IMR-90 (cell line): ENCODE measurements around the gene SDR39U1. TPM values are rescaled to one million over a fixed set of nuclear protein-coding genes. Genes with fewer than 3 reads are reported as not detected.

Experiments used
- ATAC-seq: fragments of 200-7000 bp; cut with Tn5 transposase; 2 replicates; pipeline ENCODE4 v1.9.1; 2020; ENCODE audit warnings: low read depth, mild to moderate bottlenecking, moderate library complexity
- BruUV-seq: library from RNA; stranded (reverse); fragments of 400-500 nt; replicated peaks from 2 replicates; lab custom pipeline; 2021; lab: Mats Ljungman, UMichigan
- CTCF ChIA-PET: fragments of 300-600 bp; formaldehyde crosslinking; extraction: SDS; loops from one replicate; lab custom pipeline; 2021; ENCODE audit warnings: antibody characterized with exemption; lab: Yijun Ruan, JAX
- POLR2A ChIA-PET: fragments of 300-600 bp; sonication (Branson Sonifier 250); formaldehyde crosslinking; loops from one replicate; lab custom pipeline; 2022; ENCODE audit warnings: antibody characterized with exemption; ENCODE audit not compliant: unreplicated experiment; lab: Charles Lee
- DNase-seq: peaks from one replicate; pipeline ENCODE4 v3.0.0; 2013
- H2AFZ ChIP-seq: replicated peaks from 2 replicates; pipeline ENCODE3; 2013; ENCODE audit warnings: low read length, mild to moderate bottlenecking; ENCODE audit not compliant: poor library complexity
- H2AK5ac ChIP-seq: 2 replicates; pipeline ENCODE4 v1.6.1; 2013; ENCODE audit warnings: low read depth, low read length, inconsistent platforms
- H2AK9ac ChIP-seq: replicated peaks from 2 replicates; pipeline ENCODE3; 2013; ENCODE audit warnings: mild to moderate bottlenecking, low read depth, low read length, moderate library complexity; ENCODE audit not compliant: poor library complexity
- H2BK120ac ChIP-seq: 2 replicates; pipeline ENCODE4 v1.6.1; 2013; ENCODE audit warnings: low read depth, low read length, inconsistent platforms
- H2BK15ac ChIP-seq: 3 replicates; pipeline ENCODE4 v1.6.1; 2013; ENCODE audit warnings: low read depth, low read length, inconsistent platforms
- H2BK20ac ChIP-seq: 2 replicates; pipeline ENCODE4 v1.6.1; 2013; ENCODE audit warnings: low read depth, mild to moderate bottlenecking, inconsistent platforms, low read length, moderate library complexity
- H2BK5ac ChIP-seq: 2 replicates; pipeline ENCODE4 v1.6.1; 2013; ENCODE audit warnings: mild to moderate bottlenecking, low read depth, low read length, inconsistent platforms; ENCODE audit not compliant: poor library complexity, severe bottlenecking
- H3K14ac ChIP-seq: replicated peaks from 2 replicates; pipeline ENCODE4 v1.6.1; 2013; ENCODE audit warnings: low read depth, low read length, inconsistent platforms
- H3K18ac ChIP-seq: 2 replicates; pipeline ENCODE4 v1.6.1; 2013; ENCODE audit warnings: low read depth, low read length, control low read depth
- H3K23ac ChIP-seq: 2 replicates; pipeline ENCODE4 v1.6.1; 2013; ENCODE audit warnings: low read depth, low read length, inconsistent platforms
- H3K27ac ChIP-seq: 2 replicates; pipeline ENCODE4 v1.5.1; 2013; ENCODE audit warnings: mild to moderate bottlenecking, control low read depth, low read length; ENCODE audit not compliant: insufficient read depth
- H3K27me3 ChIP-seq: 2 replicates; pipeline ENCODE4 v1.6.1; 2013; ENCODE audit warnings: low read length; ENCODE audit not compliant: control insufficient read depth, insufficient read depth
- H3K36me3 ChIP-seq: 2 replicates; pipeline ENCODE4 v1.6.1; 2013; ENCODE audit warnings: low read length, mixed read lengths; ENCODE audit not compliant: control insufficient read depth, insufficient read depth
- H3K4ac ChIP-seq: 2 replicates; pipeline ENCODE4 v1.6.1; 2013; ENCODE audit warnings: low read depth, low read length, inconsistent platforms
- H3K4me1 ChIP-seq: 2 replicates; pipeline ENCODE4 v1.6.1; 2013; ENCODE audit warnings: low read length, mixed read lengths; ENCODE audit not compliant: control insufficient read depth, insufficient read depth
- H3K4me2 ChIP-seq: 2 replicates; pipeline ENCODE4 v1.6.1; 2013; ENCODE audit warnings: low read depth, mild to moderate bottlenecking, control low read depth, low read length, moderate library complexity
- H3K4me3 ChIP-seq: 2 replicates; pipeline ENCODE4 v1.5.1; 2013; ENCODE audit warnings: low read depth, mild to moderate bottlenecking, control low read depth, low read length, moderate library complexity; ENCODE audit not compliant: insufficient read depth
- H3K56ac ChIP-seq: 2 replicates; pipeline ENCODE4 v1.6.1; 2013; ENCODE audit warnings: low read length, inconsistent platforms; ENCODE audit not compliant: insufficient read depth; ENCODE audit errors: extremely low read depth
- H3K79me1 ChIP-seq, 2 experiments: 2 replicates each; pipeline ENCODE4 v1.6.1; 2013; ENCODE audit warnings: low read length in 2 of 2, inconsistent platforms in 1 of 2, low read depth in 1 of 2
- H3K9ac ChIP-seq: 2 replicates; pipeline ENCODE4 v1.6.1; 2013; ENCODE audit warnings: low read depth, low read length, control low read depth
- H3K9me1 ChIP-seq: 2 replicates; pipeline ENCODE4 v1.6.1; 2013; ENCODE audit warnings: low read length, inconsistent platforms; ENCODE audit not compliant: insufficient read depth
- H3K9me3 ChIP-seq: 2 replicates; pipeline ENCODE4 v1.6.1; 2013; ENCODE audit warnings: low read length; ENCODE audit not compliant: control insufficient read depth, insufficient read depth
- H4K20me1 ChIP-seq: 2 replicates; pipeline ENCODE4 v1.6.1; 2013; ENCODE audit warnings: low read length, inconsistent platforms; ENCODE audit not compliant: insufficient read depth
- H4K5ac ChIP-seq: 2 replicates; pipeline ENCODE4 v1.6.1; 2013; ENCODE audit warnings: mild to moderate bottlenecking, low read depth, low read length, control low read depth
- H4K8ac ChIP-seq, 2 experiments: 2 replicates each; pipeline ENCODE4 v1.6.1; 2013; ENCODE audit warnings: low read depth in 2 of 2, low read length in 2 of 2, control low read depth in 1 of 2, inconsistent platforms in 1 of 2
- H4K91ac ChIP-seq: 2 replicates; pipeline ENCODE4 v1.6.1; 2013; ENCODE audit warnings: low read depth, low read length, inconsistent platforms; ENCODE audit not compliant: insufficient read depth
- ELK1 ChIP-seq: fragments of 150-350 bp; IDR thresholded peaks from 2 replicates; pipeline ENCODE4 v1.6.1; 2016; ENCODE audit warnings: low read depth, mild to moderate bottlenecking, low read length, moderate library complexity, borderline replicate concordance
- MAZ ChIP-seq: IDR thresholded peaks from 2 replicates; pipeline ENCODE4 v1.6.1; 2012; ENCODE audit warnings: low read depth, mild to moderate bottlenecking, low read length, improper control_type of control experiment, moderate library complexity, borderline replicate concordance
- WGBS, 2 experiments: methylation state at CpG; one replicate each; pipeline versions ENCODE4 v1.1.5 to v1.1.7; 2013; ENCODE audit warnings: missing lambda C conversion rate in 2 of 2; ENCODE audit not compliant: insufficient read length in 1 of 2; ENCODE audit errors: extremely low coverage in 2 of 2; 5-methylcytosine and 5-hydroxymethylcytosine counted together
- dilution Hi-C: fragments of 300-500 bp; cut with HindIII; formaldehyde crosslinking; loops from one replicate; pipeline ENCODE4 v1.14.3; 2018; ENCODE audit warnings: low sequenced_read_pairs; ENCODE audit not compliant: unreplicated experiment
- in situ Hi-C: fragments of 300-500 bp; cut with MboI; formaldehyde crosslinking; loops from 3 replicates; pipeline ENCODE4 v1.14.3; 2019; ENCODE audit warnings: low sequenced_read_pairs, inconsistent platforms, mixed read lengths
- intact Hi-C: fragments of 100-400 bp; cut with micrococcal nuclease; formaldehyde crosslinking; loops from 2 replicates; pipeline ENCODE4 v1.10.0; 2022
- polyA plus RNA-seq, 3 experiments: library from polyadenylated mRNA; depleted of rRNA; stranded (reverse); fragments of >200 nt; gene quantifications; 2 replicates each; pipeline ENCODE4 v1.2.3, GENCODE V29; 2012; ENCODE audit warnings: low replicate concordance in 1 of 3
- total RNA-seq: library from RNA; depleted of rRNA; stranded (reverse); fragments of >200 nt; gene quantifications from 2 replicates; pipeline ENCODE4 v1.2.3, GENCODE V29; 2012

SDR39U1 gene
- total and polyA plus RNA-seq, 2 of the 4 experiments (the other 2 are of a cell fraction): 7.5 to 46.3 TPM

GRCh38 chr14:24398653-24399446, 43.7 kb downstream of the SDR39U1 start, which contains the start of gene NYNRIN:
NYNRIN (plus strand) TSS chr14:24399003; CDS start chr14:24399247, 244 bp downstream.
- Histone ChIP-seq H3K79me1 (peaks cover 0 to 12% of the 10 kb centered on the region in 2 experiments; a peak in 1 of 4 replicates), H2AFZ (peak within 1 kb of the TSS; percentile 91), H4K20me1 (no peaks in the 10 kb centered on the region), H3K9me3 (no peaks in the 10 kb centered on the region), H3K56ac (no peak within 1 kb of the TSS), H3K27ac (peak within 1 kb of the TSS; percentile 20; the same call in 1 of the 2 replicates), H3K4me2 (peak within 1 kb of the TSS; percentile 89), H3K27me3 (no peaks in the 10 kb centered on the region), H3K14ac (peak within 1 kb of the TSS; percentile 72), H3K36me3 (no peaks in the 10 kb centered on the region), H4K8ac (peak within 1 kb of the TSS; percentile 77 to 84), H3K9ac (peak within 1 kb of the TSS; percentile 79), H3K4ac (peak within 1 kb of the TSS; percentile 87), H4K5ac (peak within 1 kb of the TSS; percentile 85; the same call in 1 of the 2 replicates), H2BK5ac (no peak within 1 kb of the TSS), H3K18ac (peak within 1 kb of the TSS; percentile 81; the same call in 1 of the 2 replicates), H2AK9ac (peak within 1 kb of the TSS; percentile 86), H2BK120ac (peak within 1 kb of the TSS; percentile 46), H4K91ac (peak within 1 kb of the TSS; percentile 58), H2BK15ac (peak within 1 kb of the TSS; percentile 28; the same call in 2 of the 3 replicates), H3K9me1 (no peaks in the 10 kb centered on the region; the same call in 1 of the 2 replicates), H3K4me3 (peak within 1 kb of the TSS; percentile 67), H2BK20ac (peak within 1 kb of the TSS; percentile 10), H2AK5ac (peak within 1 kb of the TSS; percentile 81; the same call in 1 of the 2 replicates), H3K4me1 (peaks cover 17% of the 10 kb centered on the region), H3K23ac (peak within 1 kb of the TSS; percentile 81)
- peak; percentile 84 for ATAC-seq
- intact Hi-C loops: loop anchor here (2.0 kb wide), 1 partner anchor 32 kb away; no protein-coding TSS in a partner anchor
- 0% methylated on average over 25 of the region's 57 CpGs; no CpG with 5 or more reads in 1 of the 2 experiments for WGBS, 2 experiments
- no peak for TF ChIP-seq ELK1
- TF ChIP-seq MAZ: no peak
- in situ Hi-C loops: no loop called here
- dilution Hi-C loops: no loop called here
- DNase-seq: peak; percentile 12
- ChIA-PET POLR2A (interaction anchor here (0.6 kb wide), 1 partner anchor 33 kb away, joined by 3 read pairs; no protein-coding TSS in a partner anchor), CTCF (interaction anchor here (1.1 kb wide), 1 partner anchor 33 kb away, joined by 6 read pairs; no protein-coding TSS in a partner anchor)
- BruUV-seq: no TSS peak
